ENCODE results near the gene C1orf52.

C1orf52 gene

DNA sequence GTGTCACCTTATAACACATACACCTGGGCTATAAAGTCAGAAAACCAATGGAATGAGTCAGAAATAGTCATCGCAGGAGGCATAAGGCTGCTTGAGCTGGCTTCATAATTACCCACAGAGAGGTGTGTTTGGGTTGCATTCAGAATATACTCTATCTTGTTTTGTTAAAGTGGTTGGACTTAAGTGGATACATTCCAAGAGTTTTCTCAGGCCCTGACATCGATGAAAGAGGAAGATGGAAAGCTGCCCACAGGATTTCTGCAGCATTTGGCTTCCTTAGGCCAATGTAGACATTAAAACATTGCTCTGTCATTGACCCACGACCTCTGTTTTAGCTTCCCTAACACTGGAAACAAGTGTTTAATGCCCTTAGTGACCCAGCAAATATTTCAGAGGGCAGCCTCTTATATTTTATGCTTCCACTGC, 35.6 kb upstream of the C1orf52 start:
- intact Hi-C loops (cut with DNase I; ENCODE audit: low total_unique reads), result no loop called here
- H3K36me3 ChIP-seq, result no peaks in the 10 kb centered on the region
- no peaks in the 10 kb centered on the region for H3K27me3 ChIP-seq
- peaks cover 0 to 23% (median 16%) of the 10 kb centered on the region in 4 donors for H3K4me1 ChIP-seq
- DNase-seq, result no peak
- no peak overlapping the region for H3K4me3 ChIP-seq
- no peak for TF ChIP-seq CTCF (IDR thresholded peaks at IDR 0.05)
- H3K27ac ChIP-seq, result no peak overlapping the region
- H3K9me3 ChIP-seq, result no peaks in the 10 kb centered on the region

DNA sequence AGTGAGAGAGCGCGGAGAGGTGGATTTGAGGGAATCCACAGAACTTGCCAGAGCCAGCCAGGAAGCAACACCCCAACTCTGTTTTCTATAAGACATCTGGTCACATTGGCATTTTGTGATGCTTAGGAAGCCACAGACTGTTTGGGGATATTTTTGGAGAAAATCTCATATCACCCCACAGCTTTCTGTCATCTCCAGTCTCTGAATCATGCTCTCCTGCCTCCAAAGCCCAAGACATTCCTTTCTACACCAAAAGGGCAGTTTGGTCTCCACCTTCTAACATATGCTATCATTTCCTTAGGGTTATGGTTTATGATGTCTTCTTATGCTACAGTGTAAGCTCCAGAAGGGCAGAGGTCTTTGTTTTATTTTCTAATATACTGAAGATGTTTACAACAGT, 31.4 kb upstream of the C1orf52 start:
- TF ChIP-seq CTCF (IDR thresholded peaks at IDR 0.05), result no peak
- no peaks in the 10 kb centered on the region for H3K4me1 ChIP-seq
- intact Hi-C loops (cut with DNase I; ENCODE audit: low total_unique reads), result no loop called here
- no peak overlapping the region for H3K4me3 ChIP-seq
- no peak for DNase-seq
- H3K27ac ChIP-seq, result no peak overlapping the region
- no peaks in the 10 kb centered on the region for H3K9me3 ChIP-seq
- H3K36me3 ChIP-seq, result no peaks in the 10 kb centered on the region
- H3K27me3 ChIP-seq, result no peaks in the 10 kb centered on the region

DNA sequence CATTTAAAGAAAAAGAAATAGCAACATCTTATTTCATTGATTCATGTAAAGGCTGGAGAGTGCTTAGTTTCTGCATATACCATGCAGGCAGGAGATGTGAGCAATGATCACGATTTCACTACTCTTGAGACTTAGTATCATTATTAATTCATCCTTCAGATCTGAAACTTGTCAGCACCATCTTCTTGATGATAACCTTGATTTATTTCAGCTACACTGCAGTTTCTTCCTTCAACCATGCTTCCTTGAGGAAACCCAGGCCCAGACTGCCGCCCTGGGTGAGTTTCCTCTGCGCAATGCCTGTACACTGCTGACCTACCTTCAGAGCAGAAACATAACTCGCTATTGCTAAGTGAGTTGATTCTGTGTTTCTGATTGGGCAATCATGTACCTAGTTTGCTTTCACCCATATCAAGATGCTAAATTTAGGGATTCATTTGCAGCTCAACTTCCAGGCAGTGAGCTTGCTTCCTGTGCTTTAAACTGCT, 30.4 kb upstream of the C1orf52 start:
- no peak for TF ChIP-seq CTCF (IDR thresholded peaks at IDR 0.05)
- no peak overlapping the region for H3K4me3 ChIP-seq
- H3K4me1 ChIP-seq, result no peaks in the 10 kb centered on the region
- H3K9me3 ChIP-seq, result no peaks in the 10 kb centered on the region
- no peaks in the 10 kb centered on the region for H3K27me3 ChIP-seq
- no peak for DNase-seq
- intact Hi-C loops (cut with DNase I; ENCODE audit: low total_unique reads), result no loop called here
- no peaks in the 10 kb centered on the region for H3K36me3 ChIP-seq
- H3K27ac ChIP-seq, result no peak overlapping the region

DNA sequence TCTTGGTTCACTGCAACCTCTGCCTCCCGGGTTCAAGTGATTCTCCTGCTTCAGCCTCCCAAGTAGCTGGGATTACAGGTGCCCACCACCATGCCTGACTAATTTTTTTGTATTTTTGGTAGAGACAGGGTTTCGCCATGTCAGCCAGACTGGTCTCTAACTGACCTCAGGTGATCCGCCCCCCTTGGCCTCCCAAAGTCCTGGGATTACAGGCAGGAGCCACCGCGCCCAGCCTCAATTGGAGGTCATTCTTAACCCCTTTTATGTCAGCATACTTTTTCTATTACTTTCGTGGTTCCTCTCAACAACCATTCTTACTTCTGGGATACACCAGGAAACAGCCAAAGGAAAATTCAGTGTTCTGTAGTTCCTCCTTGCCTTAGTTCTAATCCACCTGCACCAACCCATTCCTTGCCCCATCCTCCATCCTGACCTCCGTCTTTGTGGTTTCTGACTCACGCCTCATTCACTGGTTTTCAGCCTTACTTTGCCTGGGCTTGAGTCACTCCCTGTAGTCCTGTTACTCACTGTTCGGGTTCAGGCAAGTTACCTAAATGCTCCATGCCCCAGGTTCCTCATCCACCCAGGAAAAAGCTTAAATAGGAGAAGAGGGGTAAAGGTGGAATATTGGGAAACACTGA, 29.9 kb upstream of the C1orf52 start:
- H3K27ac ChIP-seq, result no peak overlapping the region

DNA sequence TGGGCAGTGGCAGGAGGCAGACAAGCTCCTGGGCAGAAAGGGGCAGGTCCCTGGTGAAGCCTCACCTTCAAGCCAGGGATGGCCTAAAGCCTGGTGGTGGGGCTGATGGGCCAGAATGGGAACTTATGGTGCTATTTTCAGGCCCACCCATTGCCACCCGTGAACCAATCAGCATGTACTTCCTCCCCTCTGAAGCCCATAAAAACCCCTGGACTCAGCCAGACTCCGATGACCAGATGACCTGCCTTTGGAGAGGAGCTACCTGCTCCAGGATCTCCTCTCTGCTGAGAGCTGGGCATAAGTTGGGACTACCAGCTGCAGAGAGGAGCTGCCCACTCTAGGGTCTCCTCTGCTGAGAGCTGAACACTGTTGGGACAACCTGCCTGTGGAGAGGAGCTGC, 24.7 kb upstream of the C1orf52 start:
- Histone ChIP-seq H3K36me3 (no peaks in the 10 kb centered on the region), H3K4me3 (no peak overlapping the region), H3K4me1 (peaks cover 0 to 1% (median 0%) of the 10 kb centered on the region in 4 donors), H3K9me3 (no peaks in the 10 kb centered on the region), H3K27ac (no peak overlapping the region), H3K27me3 (no peaks in the 10 kb centered on the region)
- no peak for DNase-seq
- intact Hi-C loops (cut with DNase I; ENCODE audit: low total_unique reads), result no loop called here
- TF ChIP-seq CTCF (IDR thresholded peaks at IDR 0.05), result no peak

More for the DNA sequence above, 29.9 kb upstream of the C1orf52 start:
- intact Hi-C loops (cut with DNase I; ENCODE audit: low total_unique reads), result no loop called here
- H3K9me3 ChIP-seq, result no peaks in the 10 kb centered on the region
- no peak for DNase-seq
- H3K27me3 ChIP-seq, result no peaks in the 10 kb centered on the region
- no peak for TF ChIP-seq CTCF (IDR thresholded peaks at IDR 0.05)
- no peaks in the 10 kb centered on the region for H3K4me1 ChIP-seq
- H3K4me3 ChIP-seq, result no peak overlapping the region
- no peaks in the 10 kb centered on the region for H3K36me3 ChIP-seq

Measured in tibial artery (tissue), 4 donors.